Cerebellar nuclear complex (tissue), 1 donor: ENCODE results near the gene RTBDN.
"Not testable (repeated sequence)": the region's sequence is repeated elsewhere in the genome, so short reads cannot be mapped to it uniquely, and the experiment has no call there.

Experiments used
- DNase-seq, 2 experiments: peaks; one replicate each; lab custom pipeline; 2025; lab: John Stamatoyannopoulos, UW

The RTBDN gene

DNA sequence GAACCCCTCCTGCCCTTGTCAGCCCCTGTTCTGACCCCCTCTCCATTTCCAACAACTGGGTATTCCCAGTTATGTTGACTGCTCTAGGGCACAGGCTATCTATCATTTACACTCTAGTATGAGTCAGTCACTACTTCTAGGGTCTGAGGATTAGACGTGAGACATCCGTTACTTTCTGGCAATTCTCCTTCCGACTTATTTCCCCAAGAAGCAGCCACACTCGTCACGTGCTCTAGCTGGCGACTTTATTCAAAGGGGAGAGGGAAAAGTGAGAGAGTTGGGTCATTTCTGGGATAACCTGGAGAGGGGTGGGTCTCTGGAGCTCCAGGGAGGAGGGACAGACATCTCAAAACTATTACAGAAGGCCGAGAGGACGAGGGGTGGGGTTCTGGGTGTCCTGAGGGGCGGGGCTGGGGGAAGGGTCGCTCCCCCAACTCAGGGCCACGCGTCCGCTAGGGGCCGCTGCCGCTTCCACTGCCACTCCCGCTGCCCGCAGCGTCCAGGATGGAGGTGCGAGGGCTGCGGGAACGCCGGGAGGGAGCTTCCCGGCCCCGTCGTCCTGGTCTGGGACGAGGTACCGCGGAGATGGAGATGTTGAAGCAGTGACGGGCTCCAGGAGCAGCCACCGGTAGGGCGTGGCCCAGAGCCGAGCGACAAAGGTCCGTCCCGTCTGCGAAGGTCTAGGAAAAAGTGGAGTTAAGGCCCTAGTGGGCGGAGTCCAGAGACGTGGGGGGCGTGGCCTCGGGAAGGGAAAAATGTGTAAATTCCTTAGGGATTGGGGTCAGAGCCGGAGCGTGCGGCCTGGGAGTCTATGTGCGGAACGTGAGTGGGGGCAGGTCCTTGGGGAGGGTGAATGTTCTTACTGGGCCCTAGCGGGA is 8.9 kb downstream of the RTBDN start:
- no peak for DNase-seq

DNA sequence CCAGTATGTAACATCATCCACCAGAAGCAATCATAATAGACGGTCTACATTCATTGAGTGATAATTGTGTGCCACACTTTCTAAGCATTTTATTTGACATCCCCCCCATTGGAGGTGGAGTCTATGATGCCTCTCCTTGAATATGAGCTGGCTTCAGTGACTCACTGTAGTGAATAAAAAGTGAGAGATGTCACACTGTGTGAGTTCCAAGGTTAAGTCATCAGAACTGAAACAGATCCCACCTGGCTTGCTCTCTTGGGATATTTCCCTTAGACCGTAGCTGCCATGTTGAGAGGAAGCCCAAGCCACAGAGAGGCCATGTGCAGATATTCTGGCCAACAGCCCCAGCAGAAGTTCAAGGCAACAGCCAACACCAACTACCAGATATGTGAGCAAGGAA is 12.6 kb downstream of the RTBDN start:
- DNase-seq, result no peak

DNA sequence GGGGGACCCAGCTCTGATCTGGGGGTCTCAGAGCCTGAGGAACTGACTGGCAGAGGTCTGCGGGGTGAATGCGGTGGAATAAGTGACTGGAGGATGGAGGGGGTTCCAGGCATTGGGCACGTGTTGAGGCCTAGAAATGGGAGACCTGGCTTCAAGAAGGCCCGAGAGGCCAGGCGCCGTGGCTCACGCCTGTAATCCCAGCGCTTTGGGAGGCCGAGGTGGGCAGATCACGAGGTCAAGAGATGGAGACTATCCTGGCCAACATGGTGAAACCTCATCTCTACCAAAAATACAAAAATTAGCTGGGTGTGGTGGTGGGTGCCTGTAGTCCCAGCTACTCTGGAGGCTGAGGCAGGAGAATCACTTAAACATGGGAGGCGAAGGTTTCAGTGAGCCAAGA is 16.6 kb downstream of the RTBDN start:
- DNase-seq, result not testable (repeated sequence)

DNA sequence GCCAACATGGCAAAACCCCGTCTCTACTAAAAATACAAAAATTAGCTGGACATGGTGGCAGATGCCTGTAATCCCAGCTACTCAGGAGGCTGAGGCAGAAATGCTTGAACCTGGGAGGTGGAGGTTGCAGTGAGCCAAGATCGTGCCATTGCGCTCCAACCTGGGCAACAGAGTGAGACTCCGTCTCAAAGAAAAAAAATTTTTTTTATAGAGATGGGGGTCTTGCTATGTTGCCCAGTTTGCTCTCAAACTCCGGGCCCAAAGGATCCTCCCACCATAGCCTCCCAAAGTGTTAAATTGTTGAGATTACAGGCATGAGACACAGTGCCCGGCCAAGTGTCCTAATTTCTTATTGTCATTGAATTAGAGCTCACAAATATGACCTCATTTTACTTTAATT is 17.2 kb downstream of the RTBDN start:
- DNase-seq, result not testable (repeated sequence)

DNA sequence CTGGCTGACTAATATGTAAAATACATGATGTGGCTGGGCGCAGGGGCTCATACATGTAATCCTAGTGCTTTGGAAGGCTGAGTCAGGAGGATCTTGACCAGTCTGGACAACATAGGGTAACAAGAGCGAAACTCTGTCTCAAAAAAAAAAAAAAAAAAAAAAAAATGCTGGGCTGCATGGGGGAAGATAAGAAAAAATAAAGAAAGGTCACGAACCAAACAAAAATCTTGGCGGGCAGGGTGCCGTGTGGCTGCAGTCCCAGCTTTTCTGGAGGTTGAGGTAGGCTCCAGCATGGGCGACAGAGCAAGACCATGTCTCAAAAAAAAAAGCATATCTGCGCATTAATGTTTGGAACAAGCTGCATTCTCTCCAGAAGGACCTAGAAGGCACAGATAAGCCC is 19.3 kb downstream of the RTBDN start:
- no peak for DNase-seq

DNA sequence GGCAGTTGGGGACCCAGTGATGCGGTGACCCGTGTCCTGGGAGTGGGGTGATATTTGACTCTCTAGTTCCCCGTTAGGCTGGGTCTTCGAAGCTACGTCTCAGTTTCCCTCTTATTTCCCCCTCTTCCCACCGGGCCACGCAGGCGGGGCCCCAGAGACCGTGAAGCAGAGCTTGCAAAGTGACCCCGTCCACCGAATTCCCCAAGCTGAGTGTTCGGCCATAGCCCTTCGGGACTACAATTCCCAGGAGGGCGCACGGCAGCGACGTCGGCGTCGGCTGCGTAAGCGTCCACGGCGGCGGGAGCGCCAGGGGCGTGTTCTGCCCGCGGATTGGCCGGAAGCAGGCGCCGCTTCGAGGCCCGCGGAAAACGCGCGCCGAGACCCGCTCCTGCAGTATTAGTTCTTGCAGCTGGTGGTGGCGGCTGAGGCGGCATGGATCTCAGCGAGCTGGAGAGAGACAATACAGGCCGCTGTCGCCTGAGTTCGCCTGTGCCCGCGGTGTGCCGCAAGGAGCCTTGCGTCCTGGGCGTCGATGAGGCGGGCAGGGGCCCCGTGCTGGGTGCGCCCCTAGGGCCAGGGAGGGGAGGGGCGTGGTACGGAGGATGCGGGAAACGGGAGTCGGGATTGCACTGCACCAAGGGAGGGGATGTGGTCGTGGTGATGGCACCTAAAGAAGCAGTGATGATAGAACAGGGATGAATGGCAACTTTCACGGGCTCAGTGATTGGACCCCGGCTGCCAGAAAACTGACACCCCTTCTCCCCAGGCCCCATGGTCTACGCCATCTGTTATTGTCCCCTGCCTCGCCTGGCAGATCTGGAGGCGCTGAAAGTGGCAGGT is 27.9 kb downstream of the RTBDN start, which contains the start of gene RNASEH2A:
TSS of gene RNASEH2A (plus strand) at position 343 of the 840 bp plus-strand sequence. CDS start at position 433, 90 bp downstream.
- DNase-seq, result peak; percentile 75 to 76

DNA sequence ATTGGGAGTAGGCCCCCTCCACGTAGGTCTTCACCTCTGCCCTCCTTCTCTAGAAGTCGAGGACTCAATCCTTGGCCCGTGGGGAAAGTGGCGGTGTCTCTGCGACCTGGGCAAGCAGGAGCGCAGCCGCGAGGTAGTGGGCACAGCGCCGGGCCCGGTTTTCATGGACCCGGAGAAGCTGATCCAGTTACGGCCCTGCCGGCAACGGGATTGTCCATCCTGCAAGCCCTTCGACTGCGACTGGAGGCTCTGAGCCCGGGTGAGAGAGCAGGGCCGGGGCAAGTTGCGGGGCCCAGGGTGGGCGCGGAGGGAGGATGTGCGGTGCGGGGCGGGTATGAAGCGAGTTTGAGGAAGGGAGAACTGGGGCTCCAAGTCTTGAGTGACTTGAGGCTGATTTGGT is 30.3 kb downstream of the RTBDN start:
- DNase-seq, result no peak

DNA sequence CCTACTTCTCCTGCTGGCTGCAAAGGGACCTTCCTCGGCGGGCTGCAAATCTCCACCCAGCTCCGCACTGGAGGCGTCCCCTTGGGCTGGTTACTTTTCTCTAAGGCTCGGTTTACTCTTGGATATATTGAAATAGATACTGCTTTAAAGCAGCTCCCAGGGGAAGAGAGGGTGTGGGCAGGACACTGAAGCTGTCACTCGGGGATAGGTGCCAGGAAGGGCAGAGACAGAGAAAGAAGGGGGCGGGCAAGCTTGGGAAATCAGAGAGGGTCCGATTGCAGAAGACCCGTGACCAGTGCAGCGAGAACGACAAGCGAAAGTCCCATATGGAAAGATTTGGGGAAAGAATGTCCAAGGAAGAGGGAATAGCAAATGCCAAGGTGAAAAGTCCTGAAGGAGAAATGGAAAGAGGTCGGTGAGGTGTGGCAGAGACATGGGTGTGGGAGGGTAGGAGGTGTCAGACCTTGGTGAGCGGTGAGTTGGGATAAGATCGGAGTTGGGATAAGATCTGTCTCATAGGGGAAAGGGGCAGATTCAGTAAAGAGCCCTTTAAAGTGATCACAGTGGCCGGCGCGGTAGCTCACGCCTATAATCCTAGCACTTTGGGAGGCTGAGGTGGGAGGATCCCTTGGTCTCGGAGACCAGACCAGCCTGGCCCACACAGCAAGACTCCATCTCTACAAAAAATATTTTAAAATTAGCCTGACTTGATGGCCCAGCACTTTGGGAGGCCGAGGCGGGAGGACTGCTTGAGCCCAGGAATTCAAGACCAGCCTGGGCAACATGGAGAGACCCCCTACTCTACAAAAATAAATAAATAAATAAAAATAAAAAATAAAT is 31.9 kb downstream of the RTBDN start:
- DNase-seq, result peak in 1 of 2 experiments; percentile 41

DNA sequence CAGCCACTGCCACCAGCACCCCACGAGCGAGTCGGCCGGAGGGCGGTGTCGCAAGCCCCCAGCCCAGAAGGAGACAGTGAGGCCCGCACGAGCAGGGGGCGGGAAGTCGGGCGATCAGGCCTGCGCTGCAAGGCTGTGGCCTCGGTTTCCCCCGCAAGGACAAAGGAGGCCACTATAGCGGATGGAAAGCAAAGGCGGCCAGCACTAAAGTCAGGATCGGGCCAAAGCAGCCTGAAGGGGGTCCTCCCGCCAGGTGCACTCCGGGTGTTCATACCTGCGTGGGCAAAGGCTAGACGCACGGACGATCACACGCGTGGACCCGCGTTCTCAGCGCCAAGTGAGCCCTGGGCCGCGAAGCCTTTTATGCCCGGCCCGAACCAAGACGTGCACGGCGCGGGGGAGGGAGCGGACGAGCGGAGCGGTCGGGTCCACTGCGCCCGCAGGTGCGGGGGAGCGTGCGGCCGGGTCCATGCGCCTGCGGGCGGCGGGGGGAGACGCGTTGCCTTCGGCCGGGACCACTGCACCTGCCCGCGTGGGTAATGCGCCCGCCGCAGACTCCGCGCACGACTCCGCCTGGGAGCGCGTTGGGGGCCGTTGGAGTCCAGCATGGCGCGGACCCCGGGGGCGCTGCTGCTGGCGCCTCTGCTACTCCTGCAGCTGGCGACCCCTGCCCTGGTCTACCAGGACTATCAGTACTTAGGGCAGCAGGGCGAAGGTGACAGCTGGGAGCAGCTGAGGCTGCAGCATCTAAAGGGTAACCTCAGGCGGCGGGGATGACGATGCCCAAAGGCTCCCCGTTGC is 32.7 kb downstream of the RTBDN start, which contains the start of the genes PRDX2 and THSD8:
TSS of gene PRDX2 (minus strand) at position 335 of the 801 bp plus-strand sequence. CDS start 539 bp downstream, outside the sequence.
TSS of gene THSD8 (plus strand) at position 604 of the 801 bp plus-strand sequence. CDS start at position 607, 3 bp downstream.
- peak in 1 of 2 experiments; percentile 59 for DNase-seq

DNA sequence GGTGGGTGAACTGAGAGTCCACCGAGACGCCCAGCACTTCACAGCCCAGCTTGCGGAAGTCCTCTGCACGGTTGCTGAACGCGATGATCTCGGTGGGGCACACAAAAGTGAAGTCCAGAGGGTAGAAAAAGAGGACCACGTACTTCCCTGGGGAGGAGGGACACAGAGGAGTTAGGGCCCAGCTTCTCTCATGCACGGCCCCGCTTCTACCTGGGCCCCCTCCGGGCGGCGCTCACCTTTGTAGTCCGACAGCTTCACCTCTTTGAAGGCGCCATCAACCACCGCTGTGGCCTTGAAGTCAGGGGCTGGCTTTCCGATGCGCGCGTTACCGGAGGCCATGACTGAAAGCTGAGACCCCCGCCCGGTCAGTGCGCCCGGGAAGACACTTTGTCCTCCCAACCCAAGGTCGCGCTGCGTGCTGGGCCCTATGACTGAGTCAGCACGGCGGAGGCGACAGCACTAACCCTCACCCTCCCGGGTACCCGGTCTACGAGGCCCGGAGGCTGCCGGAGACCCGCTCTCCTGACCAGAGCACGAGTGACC is 33.4 kb downstream of the RTBDN start:
- no peak for DNase-seq

DNA sequence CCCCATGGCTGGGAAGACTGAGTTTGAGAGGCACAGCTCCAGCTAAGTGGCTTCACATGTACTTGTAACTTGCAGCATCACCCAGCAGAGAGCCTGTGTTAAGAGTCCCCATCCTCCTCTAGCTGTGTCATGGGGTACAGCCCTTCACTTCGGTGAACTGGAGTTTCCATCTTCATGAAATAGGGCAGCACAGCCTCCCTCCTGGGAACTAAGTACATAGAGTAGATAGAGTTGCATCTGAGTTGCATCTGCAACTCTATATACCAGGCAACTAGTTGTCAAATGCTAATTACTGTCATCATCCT is 34.0 kb downstream of the RTBDN start:
- DNase-seq, result no peak

DNA sequence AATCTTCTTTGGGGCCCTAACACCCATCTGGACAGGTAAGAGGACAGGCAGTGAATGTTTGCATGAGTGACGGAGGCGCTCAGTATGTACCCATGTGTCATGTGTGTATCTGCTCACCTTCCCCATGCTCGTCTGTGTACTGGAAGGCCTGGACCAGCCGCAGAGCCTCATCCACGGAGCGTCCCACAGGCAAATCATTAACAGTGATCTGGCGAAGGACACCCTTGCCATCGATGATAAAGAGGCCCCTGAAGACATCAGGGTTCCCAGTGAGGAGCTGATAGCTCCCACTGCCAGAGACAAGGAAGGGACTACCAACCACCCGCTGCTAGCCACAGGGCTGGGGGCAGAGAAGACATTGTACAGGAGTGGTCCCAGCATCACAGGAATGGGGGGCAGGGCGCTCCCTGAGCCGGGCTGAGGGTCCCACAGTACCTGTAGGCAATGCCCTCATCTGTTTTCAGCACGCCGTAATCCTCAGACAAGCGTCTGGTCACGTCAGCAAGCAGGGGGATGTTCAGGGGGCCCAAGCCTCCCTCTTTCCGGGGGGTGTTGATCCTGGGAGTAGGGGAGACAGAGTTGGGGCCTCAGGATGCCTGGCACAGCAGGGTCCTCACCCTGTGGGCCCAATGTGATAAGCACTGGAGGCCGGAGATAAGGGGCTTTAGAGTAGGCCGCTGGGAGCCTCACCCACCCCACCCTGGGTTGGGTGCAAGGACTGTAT is 34.5 kb downstream of the RTBDN start:
- no peak for DNase-seq

DNA sequence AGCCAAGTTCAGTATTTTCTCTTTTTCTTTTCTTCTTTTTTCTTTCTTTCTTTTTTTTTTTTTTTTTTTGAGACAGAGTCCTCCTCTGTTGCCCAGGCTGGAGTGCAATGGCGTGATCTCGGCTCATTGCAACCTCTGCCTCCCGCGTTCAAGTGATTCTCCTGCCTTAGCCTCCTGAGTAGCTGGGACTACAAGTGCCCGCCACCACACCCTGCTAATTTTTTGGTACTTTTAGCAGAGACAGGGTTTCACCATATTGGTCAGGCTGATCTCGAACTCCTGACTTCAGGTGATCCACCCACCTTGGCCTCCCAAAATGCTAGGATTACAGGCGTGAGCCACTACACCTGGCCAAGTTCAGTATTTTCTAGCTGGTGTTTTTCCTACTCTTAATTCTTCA is 36.8 kb downstream of the RTBDN start:
- not testable (repeated sequence) for DNase-seq

DNA sequence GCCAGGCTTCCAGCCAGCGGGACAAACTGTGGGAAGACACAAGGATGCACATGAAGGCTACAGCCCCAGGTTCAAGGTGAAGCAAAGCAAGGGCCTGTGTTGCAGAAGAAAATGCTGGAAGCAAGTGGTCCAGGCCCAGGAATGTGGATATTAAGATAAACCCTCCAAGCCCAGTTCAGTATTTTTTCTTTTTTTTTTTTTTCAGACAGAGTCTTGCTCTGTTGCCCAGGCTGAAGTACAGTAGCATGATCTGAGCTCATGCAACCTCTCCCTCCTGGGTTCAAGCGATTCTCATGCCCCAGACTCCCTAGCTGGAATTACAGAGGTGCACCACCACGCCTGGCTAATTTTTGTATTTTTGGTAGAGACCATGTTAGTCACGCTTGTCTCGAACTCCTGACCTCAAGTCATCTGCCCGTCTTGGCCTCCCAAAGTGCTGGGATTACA is 37.2 kb downstream of the RTBDN start:
- DNase-seq, result no peak

DNA sequence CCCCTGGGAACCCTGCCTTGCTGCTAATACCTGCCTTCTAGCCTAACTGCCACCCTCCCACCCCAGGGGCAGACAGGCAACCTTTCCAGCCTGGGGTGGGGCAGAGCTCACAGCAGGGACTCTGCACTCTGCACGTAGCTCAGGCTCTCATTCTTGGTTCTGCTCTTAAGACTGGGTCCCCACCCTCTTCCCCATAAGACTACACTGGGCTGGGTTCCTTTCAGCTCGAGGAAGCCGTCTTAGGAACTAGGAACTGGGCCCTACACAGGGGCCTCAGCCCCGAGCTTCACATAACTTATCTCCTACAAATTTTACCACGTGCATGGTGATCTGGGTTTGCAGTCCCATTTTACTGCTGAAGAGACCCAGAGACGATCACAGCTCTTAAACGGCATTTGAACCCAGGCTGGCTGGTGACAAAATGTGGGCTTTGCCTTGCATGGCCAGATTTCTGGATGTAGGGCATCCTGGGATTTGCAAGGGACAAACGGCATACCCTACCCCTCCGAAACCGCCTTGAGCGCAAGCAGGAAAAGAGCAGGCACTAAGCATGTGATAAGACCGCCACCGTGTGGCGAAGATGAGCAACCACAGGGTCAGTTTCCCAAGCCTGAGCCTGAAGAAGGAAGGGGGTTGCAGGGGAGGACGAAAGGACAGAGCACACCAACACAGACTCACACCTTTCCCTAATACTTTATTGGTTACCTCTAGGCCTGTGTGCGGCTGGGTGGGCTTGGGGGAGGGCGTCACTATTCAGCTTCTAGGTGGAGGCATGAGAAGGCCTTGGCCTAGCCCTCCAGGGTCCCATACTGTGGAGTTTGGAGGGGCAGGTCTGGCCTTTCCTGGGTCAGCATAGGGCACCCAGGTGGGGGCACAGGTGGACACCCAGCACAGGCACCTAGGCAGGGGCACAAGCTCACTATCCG is 38.0 kb downstream of the RTBDN start:
- DNase-seq, result peak in 1 of 2 experiments; percentile 64

DNA sequence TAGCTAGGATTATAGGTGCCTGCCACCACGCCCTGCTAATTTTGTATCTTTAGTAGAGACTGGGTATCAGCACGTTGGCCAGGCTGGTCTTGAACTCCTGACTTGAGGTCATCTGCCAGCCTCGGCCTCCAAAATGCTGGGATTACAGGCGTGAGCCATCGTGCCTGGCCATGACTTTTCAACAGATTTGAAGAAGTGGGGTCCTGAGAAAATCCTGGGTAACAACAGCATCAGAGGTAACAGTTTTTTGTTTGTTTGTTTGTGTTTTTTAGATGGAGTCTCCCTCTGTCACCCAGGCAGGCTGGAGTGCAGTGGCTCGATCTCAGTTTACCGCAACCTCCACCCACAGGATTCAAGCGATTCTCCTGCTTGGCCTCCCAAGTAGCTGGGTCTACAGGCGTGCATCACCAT is 39.4 kb downstream of the RTBDN start:
- DNase-seq, result no peak

DNA sequence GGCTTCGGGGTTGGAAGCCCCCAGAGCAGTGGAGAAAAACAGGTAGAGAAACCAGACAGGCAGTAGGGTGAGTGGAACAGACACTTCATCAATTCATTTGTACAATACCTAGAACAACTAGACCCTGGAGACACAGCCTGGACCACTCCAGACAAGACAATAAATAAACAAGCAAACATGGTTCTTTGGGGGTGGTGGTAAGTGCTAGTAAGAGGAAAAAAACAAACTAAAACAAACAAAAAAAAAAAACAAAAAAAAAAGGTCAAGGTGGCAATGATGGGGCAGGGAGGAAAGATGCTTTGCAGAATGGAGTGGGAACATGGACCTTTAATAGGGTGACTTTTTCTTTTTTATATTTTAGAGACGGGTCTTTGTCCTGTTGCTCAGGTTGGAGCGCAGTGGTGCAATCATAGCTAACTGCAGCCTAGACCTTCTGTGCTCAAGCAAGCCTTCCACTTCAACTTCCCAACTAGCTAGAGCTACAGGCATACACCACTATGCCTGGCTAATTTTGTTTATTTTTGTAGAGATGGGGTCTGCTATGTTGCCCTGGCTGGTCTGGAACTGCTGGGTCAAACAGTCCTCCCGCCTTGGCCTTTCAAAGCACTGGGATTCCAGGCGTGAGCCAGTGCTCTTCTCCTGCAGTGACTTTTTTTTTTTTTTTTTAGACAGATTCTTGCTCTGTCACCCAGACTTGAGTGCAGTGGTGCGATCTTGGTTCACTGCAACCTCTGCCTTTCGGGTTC is 40.0 kb downstream of the RTBDN start:
- no peak for DNase-seq
